ENCODE measurements around the gene PRICKLE1.

The PRICKLE1 gene

DNA sequence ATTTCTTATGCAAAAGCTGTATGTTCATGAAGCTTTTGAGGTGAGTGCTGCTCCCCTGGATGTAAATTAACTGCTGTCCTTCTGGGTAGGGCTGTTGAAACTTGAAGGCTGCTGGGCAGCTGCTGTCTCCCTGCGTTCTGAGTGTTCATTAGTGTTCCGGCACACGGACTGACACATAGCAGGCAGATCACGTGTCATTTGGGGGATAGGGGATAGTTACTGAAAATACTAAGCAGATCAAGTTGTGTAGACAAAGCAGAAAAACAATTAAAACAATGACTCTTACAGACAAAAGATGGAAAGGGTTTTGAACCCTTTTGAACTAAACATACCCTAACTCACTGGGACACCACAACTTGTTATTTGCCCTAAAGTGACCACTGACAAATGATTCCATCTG, 82.5 kb downstream of the PRICKLE1 start:
- H4K20me1 ChIP-seq (ENCODE audit: insufficient read depth, low read length) = no peaks in the 10 kb centered on the region
- H3K4me3 ChIP-seq (ENCODE audit: low read depth, low read length, poor library complexity, severe bottlenecking) = no peak overlapping the region
- no peaks in the 10 kb centered on the region for H3K9me2 ChIP-seq (ENCODE audit: low read depth, low read length)
- no peaks in the 10 kb centered on the region for H3K36me3 ChIP-seq (ENCODE audit: insufficient read depth, low read length)
- no peak overlapping the region for H3K9ac ChIP-seq (ENCODE audit: low read length)
- H2AFZ ChIP-seq (ENCODE audit: low read length) = no peak overlapping the region
- H3K79me2 ChIP-seq (ENCODE audit: insufficient read depth, low read length) = no peaks in the 10 kb centered on the region
- no peak overlapping the region for H3K4me2 ChIP-seq (ENCODE audit: low read length)
- peaks cover 5% of the 10 kb centered on the region for H3K27me3 ChIP-seq (ENCODE audit: insufficient read depth, low read length)
- no peaks in the 10 kb centered on the region for H3K9me3 ChIP-seq (ENCODE audit: low read length)
- no peak for TF ChIP-seq EZH2 (IDR thresholded peaks at IDR 0.05; ENCODE audit: borderline replicate concordance, low read length)
- TF ChIP-seq, protein P1, sequence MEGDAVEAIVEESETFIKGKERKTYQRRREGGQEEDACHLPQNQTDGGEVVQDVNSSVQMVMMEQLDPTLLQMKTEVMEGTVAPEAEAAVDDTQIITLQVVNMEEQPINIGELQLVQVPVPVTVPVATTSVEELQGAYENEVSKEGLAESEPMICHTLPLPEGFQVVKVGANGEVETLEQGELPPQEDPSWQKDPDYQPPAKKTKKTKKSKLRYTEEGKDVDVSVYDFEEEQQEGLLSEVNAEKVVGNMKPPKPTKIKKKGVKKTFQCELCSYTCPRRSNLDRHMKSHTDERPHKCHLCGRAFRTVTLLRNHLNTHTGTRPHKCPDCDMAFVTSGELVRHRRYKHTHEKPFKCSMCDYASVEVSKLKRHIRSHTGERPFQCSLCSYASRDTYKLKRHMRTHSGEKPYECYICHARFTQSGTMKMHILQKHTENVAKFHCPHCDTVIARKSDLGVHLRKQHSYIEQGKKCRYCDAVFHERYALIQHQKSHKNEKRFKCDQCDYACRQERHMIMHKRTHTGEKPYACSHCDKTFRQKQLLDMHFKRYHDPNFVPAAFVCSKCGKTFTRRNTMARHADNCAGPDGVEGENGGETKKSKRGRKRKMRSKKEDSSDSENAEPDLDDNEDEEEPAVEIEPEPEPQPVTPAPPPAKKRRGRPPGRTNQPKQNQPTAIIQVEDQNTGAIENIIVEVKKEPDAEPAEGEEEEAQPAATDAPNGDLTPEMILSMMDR (IDR thresholded peaks at IDR 0.05; ENCODE audit: low read length) = no peak
- H3F3A ChIP-seq (ENCODE audit: insufficient read depth, low read length) = no peaks in the 10 kb centered on the region
- H3K27ac ChIP-seq (ENCODE audit: low read depth, low read length, poor library complexity, severe bottlenecking) = no peak overlapping the region
- no peaks in the 10 kb centered on the region for H3K4me1 ChIP-seq (ENCODE audit: insufficient read depth, low read length, severe bottlenecking)

DNA sequence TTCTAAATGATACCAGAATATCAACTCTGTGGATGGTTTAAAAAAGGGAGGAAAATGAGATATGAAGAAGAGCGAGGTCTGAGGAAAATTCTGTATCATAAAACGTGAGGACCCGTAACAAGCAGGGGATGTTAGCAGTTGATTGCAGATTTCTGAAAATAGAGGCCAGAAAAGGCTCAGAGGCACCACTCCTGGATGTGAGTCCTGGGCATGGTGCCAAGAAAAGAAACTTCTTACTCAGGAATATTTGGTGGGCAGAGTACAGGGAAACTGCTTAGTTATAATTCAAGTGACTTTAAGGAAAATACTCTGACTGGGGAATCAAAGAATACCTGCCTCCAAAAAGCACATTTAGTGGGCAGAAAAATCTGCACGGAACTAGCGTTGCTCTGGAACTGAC, 85.5 kb downstream of the PRICKLE1 start:
- no peaks in the 10 kb centered on the region for H4K20me1 ChIP-seq (ENCODE audit: insufficient read depth, low read length)
- H3F3A ChIP-seq (ENCODE audit: insufficient read depth, low read length) = no peaks in the 10 kb centered on the region
- H3K79me2 ChIP-seq (ENCODE audit: insufficient read depth, low read length) = no peaks in the 10 kb centered on the region
- H3K36me3 ChIP-seq (ENCODE audit: insufficient read depth, low read length) = no peaks in the 10 kb centered on the region
- peaks cover 5% of the 10 kb centered on the region for H3K27me3 ChIP-seq (ENCODE audit: insufficient read depth, low read length)
- TF ChIP-seq, protein P1 (IDR thresholded peaks at IDR 0.05; ENCODE audit: low read length) = no peak
- TF ChIP-seq EZH2 (IDR thresholded peaks at IDR 0.05; ENCODE audit: borderline replicate concordance, low read length) = no peak
- H3K4me2 ChIP-seq (ENCODE audit: low read length) = no peak overlapping the region
- H3K9me3 ChIP-seq (ENCODE audit: low read length) = no peaks in the 10 kb centered on the region
- H3K9me2 ChIP-seq (ENCODE audit: low read depth, low read length) = no peaks in the 10 kb centered on the region
- no peak overlapping the region for H3K4me3 ChIP-seq (ENCODE audit: low read depth, low read length, poor library complexity, severe bottlenecking)
- no peak overlapping the region for H2AFZ ChIP-seq (ENCODE audit: low read length)
- H3K27ac ChIP-seq (ENCODE audit: low read depth, low read length, poor library complexity, severe bottlenecking) = no peak overlapping the region
- no peaks in the 10 kb centered on the region for H3K4me1 ChIP-seq (ENCODE audit: insufficient read depth, low read length, severe bottlenecking)
- H3K9ac ChIP-seq (ENCODE audit: low read length) = no peak overlapping the region

DNA sequence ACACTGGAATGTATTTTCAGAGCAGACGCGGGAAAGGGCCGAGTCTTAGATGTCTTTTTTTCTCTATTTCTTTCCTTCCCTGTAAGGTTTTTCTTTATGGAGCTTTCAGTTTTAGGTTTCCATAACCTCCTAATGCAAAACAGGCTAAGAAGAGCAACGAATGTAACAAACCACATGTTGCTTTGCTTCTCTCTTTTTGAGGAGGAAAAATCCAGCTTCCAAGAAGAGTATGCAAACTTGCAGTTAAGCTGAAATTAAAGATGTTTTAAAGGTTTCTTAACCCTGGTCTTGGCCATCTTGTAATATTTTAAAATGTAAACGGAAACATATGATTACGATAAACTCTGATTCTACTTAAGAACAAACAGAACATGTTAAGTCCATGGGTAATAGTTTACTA, 86.9 kb downstream of the PRICKLE1 start:
- Histone ChIP-seq H3K27me3 (ENCODE audit: insufficient read depth, low read length) (peaks cover 5% of the 10 kb centered on the region), H3K9ac (ENCODE audit: low read length) (no peak overlapping the region), H3K36me3 (ENCODE audit: insufficient read depth, low read length) (no peaks in the 10 kb centered on the region), H3K9me3 (ENCODE audit: low read length) (no peaks in the 10 kb centered on the region), H2AFZ (ENCODE audit: low read length) (no peak overlapping the region), H4K20me1 (ENCODE audit: insufficient read depth, low read length) (no peaks in the 10 kb centered on the region), H3K9me2 (ENCODE audit: low read depth, low read length) (no peaks in the 10 kb centered on the region), H3F3A (ENCODE audit: insufficient read depth, low read length) (no peaks in the 10 kb centered on the region), H3K4me2 (ENCODE audit: low read length) (no peak overlapping the region), H3K4me1 (ENCODE audit: insufficient read depth, low read length, severe bottlenecking) (no peaks in the 10 kb centered on the region), H3K27ac (ENCODE audit: low read depth, low read length, poor library complexity, severe bottlenecking) (no peak overlapping the region), H3K4me3 (ENCODE audit: low read depth, low read length, poor library complexity, severe bottlenecking) (no peak overlapping the region), H3K79me2 (ENCODE audit: insufficient read depth, low read length) (no peaks in the 10 kb centered on the region)
- TF ChIP-seq, protein P1 (IDR thresholded peaks at IDR 0.05; ENCODE audit: low read length) = no peak
- no peak for TF ChIP-seq EZH2 (IDR thresholded peaks at IDR 0.05; ENCODE audit: borderline replicate concordance, low read length)

Measured in OCI-LY1 (cell line).